Gastrocnemius medialis (tissue), 4 donors: ENCODE measurements around the gene NUS1. TPM values are rescaled to one million over a fixed set of nuclear protein-coding genes. Genes with fewer than 3 reads are reported as not detected.
"Not testable (repeated sequence)": the region's sequence is repeated elsewhere in the genome, so short reads cannot be mapped to it uniquely, and the experiment has no call there.

Experiments
- ATAC-seq, 2 donors: fragments of 150-250 bp; one replicate each; pipeline ENCODE4 v1.9.1; 2016
- DNase-seq, 2 donors: peaks; one replicate each; pipeline ENCODE4 v3.0.0-alpha.2; 2019
- H3K27ac ChIP-seq, 4 donors: fragments of 200-600 bp; sonication (generic); 1 replicate in 1 of 4; 2 replicates in 3 of 4; pipeline ENCODE4 v1.5.1; 2016 to 2018; ENCODE audit warnings: mild to moderate bottlenecking in 2 of 4, moderate library complexity in 1 of 4
- H3K27me3 ChIP-seq, 3 donors: fragments of 200-600 bp; sonication (generic) in 2 of 3; 1 replicate in 1 of 3; 2 replicates in 2 of 3; pipeline versions ENCODE4 v1.5.1 to v1.6.0; 2016 to 2019; ENCODE audit warnings: mild to moderate bottlenecking in 1 of 3, moderate library complexity in 1 of 3
- H3K36me3 ChIP-seq, 2 donors: fragments of 200-600 bp; sonication (generic) in 1 of 2; one replicate each; pipeline ENCODE4 v1.5.1; 2017 to 2018
- H3K4me1 ChIP-seq, 2 donors: fragments of 200-600 bp; sonication (generic) in 1 of 2; one replicate each; pipeline ENCODE4 v1.5.1; 2016 to 2017; ENCODE audit warnings: mild to moderate bottlenecking in 2 of 2
- H3K4me3 ChIP-seq, 4 donors: fragments of 200-600 bp; sonication (generic) in 3 of 4; 1 replicate in 1 of 4; 2 replicates in 3 of 4; pipeline ENCODE4 v1.5.1; 2016 to 2019; ENCODE audit warnings: mild to moderate bottlenecking in 2 of 4
- H3K9me3 ChIP-seq, 3 donors: fragments of 200-600 bp; sonication (generic) in 2 of 3; 1 replicate in 1 of 3; 2 replicates in 2 of 3; pipeline ENCODE4 v1.5.1; 2016 to 2019
- POLR2A ChIP-seq, 2 donors: fragments of 450-650 bp; IDR thresholded peaks; one replicate each; pipeline ENCODE4 v1.6.1; 2017; ENCODE audit warnings: antibody characterized with exemption in 2 of 2, mild to moderate bottlenecking in 2 of 2, moderate library complexity in 2 of 2
- in situ Hi-C, 4 donors: fragments of 200-750 bp; cut with MboI; loops; one replicate each; pipeline versions ENCODE4 v1.15.0 to v1.8.0; 2017; ENCODE audit warnings: low sequenced_read_pairs in 4 of 4
- intact Hi-C: fragments of 100-400 bp; cut with DNase I; formaldehyde crosslinking; loops from one replicate; pipeline ENCODE4 v1.15.1; 2023; ENCODE audit warnings: low total_unique reads
- total RNA-seq, 4 donors: library from RNA; depleted of rRNA; stranded (reverse); fragments of >200 nt; gene quantifications; one replicate each; pipeline versions ENCODE4 v1.1.0 to v1.2.3, GENCODE V29; 2016
- TF ChIP-seq, protein P1 (sequence below), 5 experiments: fragments of 450-650 bp in 3 of 5; fragments of 200-600 bp in 2 of 5; sonication (generic) in 2 of 5; IDR thresholded peaks in 4 of 5; conservative IDR thresholded peaks in 1 of 5; 1 replicate in 4 of 5; 2 replicates in 1 of 5; pipeline ENCODE4 v1.5.1; 2016 to 2019; ENCODE audit warnings: antibody characterized with exemption in 5 of 5, mild to moderate bottlenecking in 3 of 5, moderate library complexity in 3 of 5

NUS1 gene
- total RNA-seq, 4 donors from 2014 or later, result 7.1 to 10.5 (median 7.6) TPM

DNA sequence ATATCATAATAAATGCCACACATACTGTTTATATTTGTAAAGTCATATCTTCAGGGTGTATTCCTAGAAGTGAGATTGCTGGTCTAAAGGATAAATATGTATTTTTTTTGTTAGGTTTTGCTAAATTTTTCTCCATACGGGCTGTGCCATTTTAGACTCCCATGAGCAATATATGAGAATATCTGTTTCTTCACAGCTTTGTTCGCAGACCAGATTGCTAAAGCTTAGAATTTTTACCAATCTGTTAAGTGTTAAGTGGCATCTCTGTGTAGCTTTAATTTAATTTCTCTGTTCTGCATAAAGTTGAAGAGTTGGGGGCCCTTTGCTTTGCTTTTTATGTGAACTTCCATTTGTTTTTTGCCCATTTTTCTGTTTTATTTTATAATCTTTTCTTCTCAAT is 32.3 kb upstream of the NUS1 start:
- no peak for TF ChIP-seq POLR2A (IDR thresholded peaks at IDR 0.05)
- TF ChIP-seq, protein P1, sequence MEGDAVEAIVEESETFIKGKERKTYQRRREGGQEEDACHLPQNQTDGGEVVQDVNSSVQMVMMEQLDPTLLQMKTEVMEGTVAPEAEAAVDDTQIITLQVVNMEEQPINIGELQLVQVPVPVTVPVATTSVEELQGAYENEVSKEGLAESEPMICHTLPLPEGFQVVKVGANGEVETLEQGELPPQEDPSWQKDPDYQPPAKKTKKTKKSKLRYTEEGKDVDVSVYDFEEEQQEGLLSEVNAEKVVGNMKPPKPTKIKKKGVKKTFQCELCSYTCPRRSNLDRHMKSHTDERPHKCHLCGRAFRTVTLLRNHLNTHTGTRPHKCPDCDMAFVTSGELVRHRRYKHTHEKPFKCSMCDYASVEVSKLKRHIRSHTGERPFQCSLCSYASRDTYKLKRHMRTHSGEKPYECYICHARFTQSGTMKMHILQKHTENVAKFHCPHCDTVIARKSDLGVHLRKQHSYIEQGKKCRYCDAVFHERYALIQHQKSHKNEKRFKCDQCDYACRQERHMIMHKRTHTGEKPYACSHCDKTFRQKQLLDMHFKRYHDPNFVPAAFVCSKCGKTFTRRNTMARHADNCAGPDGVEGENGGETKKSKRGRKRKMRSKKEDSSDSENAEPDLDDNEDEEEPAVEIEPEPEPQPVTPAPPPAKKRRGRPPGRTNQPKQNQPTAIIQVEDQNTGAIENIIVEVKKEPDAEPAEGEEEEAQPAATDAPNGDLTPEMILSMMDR (IDR thresholded peaks at IDR 0.05 in 4 of 5, conservative IDR thresholded peaks at IDR 0.05 in 1 of 5), result no peak
- Histone ChIP-seq H3K4me1 (no peaks in the 10 kb centered on the region), H3K36me3 (no peaks in the 10 kb centered on the region), H3K4me3 (no peak overlapping the region), H3K9me3 (no peaks in the 10 kb centered on the region), H3K27ac (no peak overlapping the region), H3K27me3 (no peaks in the 10 kb centered on the region)
- intact Hi-C loops (no loop called here), in situ Hi-C loops (no loop called here)
- ATAC-seq (no peak), DNase-seq (no peak)

DNA sequence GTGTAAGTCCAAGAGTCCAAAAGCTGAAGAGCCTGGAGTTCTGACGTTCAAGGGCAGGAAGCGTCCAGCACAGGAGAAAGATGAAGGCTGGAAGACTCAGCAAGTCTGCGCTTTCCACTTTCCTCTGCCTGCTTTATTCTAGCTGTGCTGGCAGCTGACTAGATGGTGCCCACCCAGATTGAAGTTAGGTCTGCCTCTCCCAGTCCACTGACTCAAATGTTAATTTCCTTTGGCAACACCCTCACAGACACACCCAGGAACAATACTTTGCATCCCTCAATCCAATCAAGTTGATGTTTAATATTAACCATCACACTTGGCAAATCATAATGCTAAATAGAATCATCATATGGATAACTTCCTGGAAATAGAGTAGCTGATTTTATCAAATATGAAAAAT is 23.3 kb upstream of the NUS1 start:
- DNase-seq, H3K9me3 ChIP-seq, H3K27ac ChIP-seq, in situ Hi-C loops, H3K4me3 ChIP-seq, H3K36me3 ChIP-seq, intact Hi-C loops, H3K4me1 ChIP-seq, H3K27me3 ChIP-seq, ATAC-seq: not testable (repeated sequence)

DNA sequence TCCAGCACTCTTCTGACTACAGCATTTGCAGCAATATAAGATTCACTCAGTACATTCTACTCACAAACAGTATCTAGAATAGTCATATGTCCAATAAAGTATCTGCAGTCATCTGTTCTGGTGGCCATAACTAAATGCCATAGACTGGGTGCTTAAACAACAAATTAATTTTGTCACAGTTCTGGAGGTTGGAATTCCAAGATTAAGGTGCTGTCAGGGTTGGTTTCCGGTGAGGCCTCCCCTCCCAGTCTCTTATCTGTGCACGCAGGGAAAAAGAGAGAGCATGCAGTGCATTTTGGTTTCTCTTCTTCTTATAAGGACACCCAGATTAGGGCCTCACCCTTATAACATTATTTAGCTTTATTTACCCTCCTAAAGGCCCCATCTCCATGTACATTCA is 21.3 kb upstream of the NUS1 start:
- in situ Hi-C loops (no loop called here), intact Hi-C loops (no loop called here)
- H3K27me3 ChIP-seq, result no peaks in the 10 kb centered on the region
- H3K27ac ChIP-seq, result no peak overlapping the region
- TF ChIP-seq POLR2A (IDR thresholded peaks at IDR 0.05), result no peak
- TF ChIP-seq, protein P1 (IDR thresholded peaks at IDR 0.05 in 4 of 5, conservative IDR thresholded peaks at IDR 0.05 in 1 of 5), result no peak
- no peaks in the 10 kb centered on the region for H3K36me3 ChIP-seq
- H3K9me3 ChIP-seq, result no peaks in the 10 kb centered on the region
- DNase-seq (no peak), ATAC-seq (no peak)
- no peaks in the 10 kb centered on the region for H3K4me1 ChIP-seq
- H3K4me3 ChIP-seq, result no peak overlapping the region

DNA sequence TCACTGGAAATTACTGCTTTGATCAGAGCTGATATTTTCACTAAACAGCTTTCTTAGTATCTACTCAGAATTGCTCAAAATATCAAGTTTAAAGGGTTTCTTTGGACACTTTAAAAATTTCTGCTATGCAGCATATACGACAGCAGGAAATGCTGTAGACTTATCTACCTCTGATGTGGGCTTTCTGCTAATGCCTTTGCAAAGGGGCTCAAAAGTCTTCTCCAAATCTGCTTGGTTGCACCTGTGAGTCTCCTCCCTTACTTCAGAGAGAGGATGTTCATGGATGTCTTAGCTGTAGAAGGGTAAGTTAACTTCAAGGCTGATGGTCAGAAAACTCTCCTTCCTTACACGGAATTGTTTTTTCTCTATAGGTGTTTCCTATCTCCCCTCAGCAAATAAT is 19.9 kb upstream of the NUS1 start:
- Histone ChIP-seq H3K9me3 (no peaks in the 10 kb centered on the region), H3K4me1 (no peaks in the 10 kb centered on the region), H3K4me3 (no peak overlapping the region), H3K27ac (no peak overlapping the region), H3K27me3 (no peaks in the 10 kb centered on the region), H3K36me3 (no peaks in the 10 kb centered on the region)
- in situ Hi-C loops, result no loop called here
- ATAC-seq (no peak), DNase-seq (no peak)
- no peak for TF ChIP-seq POLR2A (IDR thresholded peaks at IDR 0.05)
- intact Hi-C loops, result no loop called here

DNA sequence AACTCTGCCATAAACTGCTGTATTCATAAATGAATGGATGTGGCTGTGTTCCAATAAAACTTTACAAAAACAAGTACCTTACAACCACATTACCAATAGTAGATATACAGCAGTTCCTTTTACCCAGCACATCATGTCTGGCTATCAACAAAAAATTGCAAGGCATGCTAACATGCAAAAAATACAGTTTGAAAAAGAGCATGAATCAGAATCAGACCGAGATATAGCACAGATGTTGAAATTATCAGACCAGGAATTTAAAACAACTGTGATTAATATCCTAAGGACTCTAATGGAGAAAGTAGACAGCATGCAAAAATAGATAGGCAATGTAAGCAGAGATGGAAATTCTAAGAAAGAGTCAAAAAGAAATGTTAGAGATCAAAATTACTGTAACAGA is 8.4 kb upstream of the NUS1 start:
- H3K27ac ChIP-seq, result no peak overlapping the region
- TF ChIP-seq, protein P1 (IDR thresholded peaks at IDR 0.05 in 4 of 5, conservative IDR thresholded peaks at IDR 0.05 in 1 of 5), result no peak
- no peak for TF ChIP-seq POLR2A (IDR thresholded peaks at IDR 0.05)
- H3K27me3 ChIP-seq, result no peaks in the 10 kb centered on the region
- DNase-seq, result no peak
- in situ Hi-C loops (no loop called here), intact Hi-C loops (no loop called here)
- no peaks in the 10 kb centered on the region for H3K4me1 ChIP-seq
- H3K4me3 ChIP-seq, result no peak overlapping the region
- H3K36me3 ChIP-seq, result no peaks in the 10 kb centered on the region
- ATAC-seq, result no peak
- no peaks in the 10 kb centered on the region for H3K9me3 ChIP-seq

DNA sequence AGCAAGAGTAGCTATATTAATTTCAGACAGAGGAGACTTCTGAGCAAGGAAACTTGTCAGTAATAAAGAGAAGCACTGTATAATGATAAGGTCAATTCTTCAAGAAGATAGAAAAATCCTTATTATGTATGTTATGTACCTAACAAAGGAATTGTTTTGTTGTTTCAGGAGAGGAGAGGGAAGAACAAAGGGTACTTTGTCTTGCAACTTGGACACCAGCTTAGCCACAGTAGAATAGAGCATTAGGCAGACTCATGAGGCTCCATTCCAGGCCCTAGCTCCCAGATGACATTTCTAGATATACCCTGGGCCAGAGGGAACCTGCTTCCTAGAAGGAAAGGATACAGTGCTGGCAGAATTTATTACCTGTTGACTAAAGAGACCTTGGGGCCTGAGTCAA is 6.5 kb upstream of the NUS1 start:
- no peak overlapping the region for H3K4me3 ChIP-seq
- no peaks in the 10 kb centered on the region for H3K36me3 ChIP-seq
- H3K4me1 ChIP-seq, result no peaks in the 10 kb centered on the region
- no peak for ATAC-seq
- in situ Hi-C loops, result no loop called here
- H3K27me3 ChIP-seq, result no peaks in the 10 kb centered on the region
- no peaks in the 10 kb centered on the region for H3K9me3 ChIP-seq
- TF ChIP-seq POLR2A (IDR thresholded peaks at IDR 0.05), result no peak
- TF ChIP-seq, protein P1 (IDR thresholded peaks at IDR 0.05 in 4 of 5, conservative IDR thresholded peaks at IDR 0.05 in 1 of 5), result no peak
- intact Hi-C loops, result no loop called here
- no peak for DNase-seq
- no peak overlapping the region for H3K27ac ChIP-seq
